ENCODE results near the gene CARD6. TPM values are rescaled to one million over a fixed set of nuclear protein-coding genes. Genes with fewer than 3 reads are reported as not detected.
A peak's percentile ranks its signal among the peaks of the same experiment; 100 is the strongest.

Gene CARD6
- total and polyA plus RNA-seq, 9 of the 15 experiments (the other 6 are each of a cell fraction or from before 2014, with no cell fraction given) = 3.5 to 8.3 (median 5.9) TPM

DNA sequence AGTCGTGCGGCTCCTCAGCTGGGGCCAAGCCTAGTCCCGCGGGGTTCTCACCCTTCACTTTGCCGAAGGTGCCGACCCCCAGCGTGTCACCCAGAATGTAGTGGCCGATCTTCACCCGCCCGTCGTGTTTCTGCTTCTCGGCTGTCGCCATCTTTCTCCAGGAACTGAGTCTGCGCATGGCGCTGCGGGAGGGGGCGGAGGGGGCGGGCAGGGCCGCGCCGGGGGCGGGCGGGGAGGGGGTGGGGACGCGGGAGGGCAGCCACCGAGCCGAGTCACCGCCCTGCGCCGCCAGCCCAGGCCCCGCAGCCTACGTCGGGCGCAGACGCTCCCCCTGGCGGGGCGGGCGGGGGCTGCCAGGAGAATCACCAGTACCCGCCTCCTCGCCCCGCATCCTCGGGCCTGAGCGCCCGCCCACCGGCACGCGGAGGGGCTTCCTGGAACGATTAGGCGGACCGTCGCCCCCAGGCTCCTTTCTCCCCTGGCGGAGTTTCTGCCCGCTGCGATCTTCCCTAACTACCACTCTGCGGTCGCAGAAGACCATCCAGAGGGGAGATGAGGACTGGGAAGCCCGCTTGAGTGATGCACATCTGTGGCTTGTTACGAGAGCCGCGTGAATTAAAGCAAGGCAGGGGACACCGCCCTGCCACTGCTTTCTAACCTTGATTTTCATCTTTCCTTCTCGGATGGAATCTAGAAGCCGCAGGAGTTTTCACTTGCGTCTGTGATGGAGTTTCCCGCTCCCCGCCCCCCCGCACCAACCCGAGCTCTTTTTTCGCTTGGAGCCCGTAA, 43.0 kb upstream of the CARD6 start, which contains the start of gene PRKAA1 (continued):
- TF ChIP-seq ATF2 (CRISPR knock-in tag; IDR thresholded peaks at IDR 0.05) (no peak), SOX6 (IDR thresholded peaks at IDR 0.05) (no peak), REST (IDR thresholded peaks at IDR 0.05; ENCODE audit: borderline replicate concordance) (peak; percentile 37; the same call in 1 of the 2 replicates), REST (CRISPR knock-in tag; IDR thresholded peaks at IDR 0.05; ENCODE audit: low read depth) (no peak), RBM14 (IDR thresholded peaks at IDR 0.05; ENCODE audit: borderline replicate concordance, insufficient read depth, low read depth, low read length) (no peak), ETS2 (tag; IDR thresholded peaks at IDR 0.05; ENCODE audit: borderline replicate concordance, poor library complexity, severe bottlenecking) (no peak), ASH1L (IDR thresholded peaks at IDR 0.05; ENCODE audit: borderline replicate concordance, low read depth, partially characterized antibody) (no peak), DPF2 (IDR thresholded peaks at IDR 0.05) (peak; percentile 68), YBX1 (IDR thresholded peaks at IDR 0.05) (no peak), ZNF436 (CRISPR knock-in tag; IDR thresholded peaks at IDR 0.05) (0 out of 2 replicates have a peak, but pooled peaks have one; percentile 24), HSF4 (CRISPR knock-in tag; IDR thresholded peaks at IDR 0.05; ENCODE audit: borderline replicate concordance) (no peak), SPI1 (IDR thresholded peaks at IDR 0.05; ENCODE audit: borderline replicate concordance, low read depth, low read length) (no peak), ZZZ3 (IDR thresholded peaks at IDR 0.05) (no peak), CBFB (CRISPR knock-in tag; IDR thresholded peaks at IDR 0.05) (no peak)
- TF ChIP-seq, protein P1, sequence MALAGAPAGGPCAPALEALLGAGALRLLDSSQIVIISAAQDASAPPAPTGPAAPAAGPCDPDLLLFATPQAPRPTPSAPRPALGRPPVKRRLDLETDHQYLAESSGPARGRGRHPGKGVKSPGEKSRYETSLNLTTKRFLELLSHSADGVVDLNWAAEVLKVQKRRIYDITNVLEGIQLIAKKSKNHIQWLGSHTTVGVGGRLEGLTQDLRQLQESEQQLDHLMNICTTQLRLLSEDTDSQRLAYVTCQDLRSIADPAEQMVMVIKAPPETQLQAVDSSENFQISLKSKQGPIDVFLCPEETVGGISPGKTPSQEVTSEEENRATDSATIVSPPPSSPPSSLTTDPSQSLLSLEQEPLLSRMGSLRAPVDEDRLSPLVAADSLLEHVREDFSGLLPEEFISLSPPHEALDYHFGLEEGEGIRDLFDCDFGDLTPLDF (CRISPR knock-in tag; IDR thresholded peaks at IDR 0.05) = peak; percentile 90
- TF ChIP-seq, protein P2, sequence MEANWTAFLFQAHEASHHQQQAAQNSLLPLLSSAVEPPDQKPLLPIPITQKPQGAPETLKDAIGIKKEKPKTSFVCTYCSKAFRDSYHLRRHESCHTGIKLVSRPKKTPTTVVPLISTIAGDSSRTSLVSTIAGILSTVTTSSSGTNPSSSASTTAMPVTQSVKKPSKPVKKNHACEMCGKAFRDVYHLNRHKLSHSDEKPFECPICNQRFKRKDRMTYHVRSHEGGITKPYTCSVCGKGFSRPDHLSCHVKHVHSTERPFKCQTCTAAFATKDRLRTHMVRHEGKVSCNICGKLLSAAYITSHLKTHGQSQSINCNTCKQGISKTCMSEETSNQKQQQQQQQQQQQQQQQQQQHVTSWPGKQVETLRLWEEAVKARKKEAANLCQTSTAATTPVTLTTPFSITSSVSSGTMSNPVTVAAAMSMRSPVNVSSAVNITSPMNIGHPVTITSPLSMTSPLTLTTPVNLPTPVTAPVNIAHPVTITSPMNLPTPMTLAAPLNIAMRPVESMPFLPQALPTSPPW (CRISPR knock-in tag; IDR thresholded peaks at IDR 0.05) = peak; percentile 99
